ENCODE results near the gene GNB1L. TPM values are rescaled to one million over a fixed set of nuclear protein-coding genes. Genes with fewer than 3 reads are reported as not detected.

GNB1L gene
- total and polyA plus RNA-seq, 9 of the 15 experiments (the other 6 are each of a cell fraction or from before 2014, with no cell fraction given) = 0.56 to 50.5 (median 10.2) TPM

DNA sequence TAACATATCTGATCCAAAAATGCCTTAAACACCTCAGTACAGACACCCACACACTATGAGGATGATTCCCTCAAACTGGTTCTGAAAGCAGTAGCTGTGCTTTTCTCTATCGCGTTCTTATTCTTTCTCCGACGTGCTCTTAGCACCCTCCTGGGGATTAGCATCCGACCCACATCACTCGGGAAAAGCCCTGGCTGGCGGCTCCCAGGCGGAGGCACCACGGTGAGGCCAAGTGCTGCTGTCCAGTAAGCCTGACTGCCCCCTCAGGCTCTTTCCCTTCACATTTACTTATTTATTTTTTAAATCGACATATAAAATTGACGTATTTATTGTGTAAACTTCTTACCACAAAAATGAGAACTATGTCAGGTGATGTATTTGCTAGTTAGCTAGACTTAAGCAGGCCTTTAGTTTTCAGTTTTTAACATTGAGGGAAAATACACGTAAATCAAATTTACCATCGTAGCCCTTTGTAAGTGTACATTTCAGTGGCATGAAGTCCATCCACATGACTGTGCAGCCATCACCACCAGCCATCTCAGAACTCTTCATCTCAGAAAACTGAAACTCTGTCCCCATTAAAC, 74.9 kb downstream of the GNB1L start (continued):
- TF ChIP-seq, protein P1, sequence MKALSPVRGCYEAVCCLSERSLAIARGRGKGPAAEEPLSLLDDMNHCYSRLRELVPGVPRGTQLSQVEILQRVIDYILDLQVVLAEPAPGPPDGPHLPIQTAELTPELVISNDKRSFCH (CRISPR knock-in tag; IDR thresholded peaks at IDR 0.05) = no peak
- TF ChIP-seq, protein P1 (tag; IDR thresholded peaks at IDR 0.05) = no peak
- TF ChIP-seq STAT5B (CRISPR knock-in tag; IDR thresholded peaks at IDR 0.05) = no peak
- no peak for TF ChIP-seq HNRNPH1 (optimal IDR thresholded peaks at IDR 0.05; ENCODE audit: low read depth, low read length)
- no peak for TF ChIP-seq RNF219 (CRISPR knock-in tag; IDR thresholded peaks at IDR 0.05)
- TF ChIP-seq USF1 (CRISPR knock-in tag; IDR thresholded peaks at IDR 0.05) = no peak
- no peak for TF ChIP-seq TAF7 (tag; IDR thresholded peaks at IDR 0.05)
